PC-3 (cell line): Measurements from ENCODE around the gene PDZD2. TPM values are rescaled to one million over a fixed set of nuclear protein-coding genes. Genes with fewer than 3 reads are reported as not detected.

ENCODE experiments used
- ATAC-seq: fragments of 200-7000 bp; cut with Tn5 transposase; 2 replicates; pipeline ENCODE4 v1.9.1; 2020; ENCODE audit warnings: mild to moderate bottlenecking, moderate library complexity
- BruUV-seq: library from RNA; stranded (reverse); fragments of 400-500 nt; replicated peaks from 2 replicates; lab custom pipeline; 2021; lab: Mats Ljungman, UMichigan
- CTCF ChIA-PET: fragments of 300-600 bp; sonication (Branson Sonifier 250); formaldehyde crosslinking; loops from one replicate; lab custom pipeline; 2022; ENCODE audit warnings: antibody characterized with exemption; lab: Charles Lee
- POLR2A ChIA-PET: fragments of 300-600 bp; sonication (Branson Sonifier 250); formaldehyde crosslinking; loops from one replicate; lab custom pipeline; 2022; ENCODE audit warnings: antibody characterized with exemption; ENCODE audit not compliant: unreplicated experiment; lab: Charles Lee
- DNase-seq: peaks from one replicate; pipeline ENCODE4 v3.0.0-alpha.2; 2015
- H2AFZ ChIP-seq: fragments of 300-600 bp; sonication (generic); 2 replicates; pipeline ENCODE4 v1.6.0; 2016; ENCODE audit warnings: antibody characterized with exemption, low read length
- H3F3A ChIP-seq: fragments of 300-600 bp; sonication (generic); one replicate; pipeline ENCODE4 v1.6.0; 2017; ENCODE audit warnings: antibody characterized with exemption, low read length, control low read depth, mild to moderate bottlenecking; ENCODE audit not compliant: unreplicated experiment
- H3K27ac ChIP-seq: fragments of 300-600 bp; sonication (generic); 2 replicates; pipeline ENCODE4 v1.5.1; 2016; ENCODE audit warnings: mild to moderate bottlenecking, low read length
- H3K27me3 ChIP-seq: fragments of 300-600 bp; sonication (generic); 2 replicates; pipeline ENCODE4 v1.6.1; 2016; ENCODE audit warnings: low read length, mixed read lengths
- H3K36me3 ChIP-seq: fragments of 300-600 bp; sonication (generic); 2 replicates; pipeline ENCODE4 v1.6.1; 2016; ENCODE audit warnings: low read depth, mixed run types, low read length, mixed read lengths
- H3K4me1 ChIP-seq: fragments of 300-600 bp; sonication (generic); 2 replicates; pipeline ENCODE4 v1.5.1; 2016; ENCODE audit warnings: low read length; ENCODE audit not compliant: insufficient read depth
- H3K4me2 ChIP-seq: fragments of 300-600 bp; sonication (generic); 2 replicates; pipeline ENCODE4 v1.6.0; 2016; ENCODE audit warnings: low read length
- H3K4me3 ChIP-seq: fragments of 300-600 bp; sonication (generic); 2 replicates; pipeline ENCODE4 v1.5.1; 2016; ENCODE audit warnings: mild to moderate bottlenecking, low read length, mixed read lengths
- H3K79me2 ChIP-seq: fragments of 300-600 bp; sonication (generic); 2 replicates; pipeline ENCODE4 v1.6.1; 2017; ENCODE audit warnings: low read length, mixed read lengths
- H3K9ac ChIP-seq: fragments of 300-600 bp; sonication (generic); 2 replicates; pipeline ENCODE4 v1.6.0; 2016; ENCODE audit warnings: mild to moderate bottlenecking, low read length
- H3K9me2 ChIP-seq: fragments of 300-600 bp; sonication (generic); replicated peaks from 2 replicates; pipeline ENCODE4 v1.6.1; 2016; ENCODE audit warnings: mixed run types, low read length, mixed read lengths
- H3K9me3 ChIP-seq: fragments of 300-600 bp; sonication (generic); 2 replicates; pipeline ENCODE4 v1.6.1; 2016; ENCODE audit warnings: low read length, mixed read lengths
- H4K20me1 ChIP-seq: fragments of 300-600 bp; sonication (generic); 2 replicates; pipeline ENCODE4 v1.6.1; 2016; ENCODE audit warnings: low read length, mixed read lengths
- EZH2 ChIP-seq: fragments of 300-600 bp; sonication (generic); IDR thresholded peaks from one replicate; pipeline ENCODE4 v1.6.1; 2017; ENCODE audit warnings: antibody characterized with exemption, mild to moderate bottlenecking, low read length; ENCODE audit not compliant: unreplicated experiment
- EZH2phosphoT487 ChIP-seq: fragments of 300-600 bp; sonication (generic); IDR thresholded peaks from 2 replicates; pipeline ENCODE4 v1.6.1; 2018; ENCODE audit warnings: mild to moderate bottlenecking, antibody characterized with exemption, low read length, borderline replicate concordance
- intact Hi-C: fragments of 100-400 bp; cut with micrococcal nuclease; formaldehyde crosslinking; loops from 2 replicates; pipeline ENCODE4 v1.9.0; 2023
- total RNA-seq: library from RNA; depleted of rRNA; stranded (reverse); fragments of >200 nt; gene quantifications from 2 replicates; pipeline ENCODE4 v1.2.3, GENCODE V29; 2014
- TF ChIP-seq, protein P1 (sequence below): fragments of 300-600 bp; sonication (generic); conservative IDR thresholded peaks from 2 replicates; pipeline ENCODE4 v1.5.1; 2017; ENCODE audit warnings: antibody characterized with exemption, low read depth, mild to moderate bottlenecking, low read length

PDZD2 gene
- total RNA-seq, 1 experiment from 2014 or later = 2.0 TPM

- POLR2A ChIA-PET = no interaction called here
- H3K9ac ChIP-seq = no peak overlapping the region
- H3K9me3 ChIP-seq = no peaks in the 10 kb centered on the region
- CTCF ChIA-PET = interaction anchor here (0.6 kb wide), 1 partner anchor 491 kb away, joined by 3 read pairs; no protein-coding TSS in a partner anchor
- H3K4me2 ChIP-seq = no peak overlapping the region
- no peak overlapping the region for H2AFZ ChIP-seq
- H3K4me1 ChIP-seq = peaks cover 5% of the 10 kb centered on the region; the same call in 1 of the 2 replicates
- ATAC-seq = peak; percentile 48; the same call in 1 of the 2 replicates
- H4K20me1 ChIP-seq = no peaks in the 10 kb centered on the region
- no peak overlapping the region for H3K4me3 ChIP-seq
- TF ChIP-seq EZH2 (no peak), EZH2phosphoT487 (no peak)
- TF ChIP-seq, protein P1, sequence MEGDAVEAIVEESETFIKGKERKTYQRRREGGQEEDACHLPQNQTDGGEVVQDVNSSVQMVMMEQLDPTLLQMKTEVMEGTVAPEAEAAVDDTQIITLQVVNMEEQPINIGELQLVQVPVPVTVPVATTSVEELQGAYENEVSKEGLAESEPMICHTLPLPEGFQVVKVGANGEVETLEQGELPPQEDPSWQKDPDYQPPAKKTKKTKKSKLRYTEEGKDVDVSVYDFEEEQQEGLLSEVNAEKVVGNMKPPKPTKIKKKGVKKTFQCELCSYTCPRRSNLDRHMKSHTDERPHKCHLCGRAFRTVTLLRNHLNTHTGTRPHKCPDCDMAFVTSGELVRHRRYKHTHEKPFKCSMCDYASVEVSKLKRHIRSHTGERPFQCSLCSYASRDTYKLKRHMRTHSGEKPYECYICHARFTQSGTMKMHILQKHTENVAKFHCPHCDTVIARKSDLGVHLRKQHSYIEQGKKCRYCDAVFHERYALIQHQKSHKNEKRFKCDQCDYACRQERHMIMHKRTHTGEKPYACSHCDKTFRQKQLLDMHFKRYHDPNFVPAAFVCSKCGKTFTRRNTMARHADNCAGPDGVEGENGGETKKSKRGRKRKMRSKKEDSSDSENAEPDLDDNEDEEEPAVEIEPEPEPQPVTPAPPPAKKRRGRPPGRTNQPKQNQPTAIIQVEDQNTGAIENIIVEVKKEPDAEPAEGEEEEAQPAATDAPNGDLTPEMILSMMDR = peak; percentile 62
- H3K27me3 ChIP-seq = peaks cover 29% of the 10 kb centered on the region
- no peak overlapping the region for H3K27ac ChIP-seq
- no peaks in the 10 kb centered on the region for H3K79me2 ChIP-seq
- BruUV-seq = no TSS peak
- DNase-seq = peak; percentile 59
- intact Hi-C loops = no loop called here
- no peaks in the 10 kb centered on the region for H3F3A ChIP-seq
- H3K36me3 ChIP-seq = no peaks in the 10 kb centered on the region
- no peaks in the 10 kb centered on the region for H3K9me2 ChIP-seq
Observed at GRCh38 chr5:31664566-31664965, 25.6 kb downstream of the PDZD2 start.

DNA sequence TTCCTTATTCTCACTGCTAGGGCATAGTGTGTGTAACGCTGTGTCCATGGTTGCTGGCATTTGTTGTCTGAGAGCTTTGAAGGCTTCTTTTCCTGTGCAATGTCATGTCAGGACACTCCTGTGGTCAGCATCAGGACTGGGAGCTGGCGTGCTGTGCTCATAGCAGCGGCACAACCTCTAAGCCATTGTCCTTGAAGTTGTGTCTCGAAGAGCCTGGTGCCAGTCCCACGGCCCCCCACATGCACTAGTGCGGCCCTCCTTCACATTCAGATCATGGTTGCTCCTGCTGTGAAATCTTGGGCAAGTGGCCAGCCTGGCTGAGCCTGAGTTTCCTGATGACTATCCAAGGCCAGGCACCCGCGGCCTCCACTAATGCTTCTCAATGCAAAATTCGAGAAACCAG is 32.4 kb downstream of the PDZD2 start:
- Histone ChIP-seq H3F3A (no peaks in the 10 kb centered on the region), H3K9me2 (no peaks in the 10 kb centered on the region), H3K9me3 (no peaks in the 10 kb centered on the region), H3K4me1 (no peaks in the 10 kb centered on the region), H3K4me3 (no peak overlapping the region), H4K20me1 (no peaks in the 10 kb centered on the region), H3K27ac (no peak overlapping the region), H3K27me3 (peaks cover 71% of the 10 kb centered on the region), H3K36me3 (no peaks in the 10 kb centered on the region), H2AFZ (no peak overlapping the region), H3K4me2 (no peak overlapping the region), H3K9ac (no peak overlapping the region), H3K79me2 (no peaks in the 10 kb centered on the region)
- DNase-seq (no peak), ATAC-seq (no peak)
- no TSS peak for BruUV-seq
- no peak for TF ChIP-seq EZH2
- TF ChIP-seq, protein P1 = no peak
- TF ChIP-seq EZH2phosphoT487 = no peak
- ChIA-PET CTCF (no interaction called here), POLR2A (no interaction called here)
- intact Hi-C loops = no loop called here

DNA sequence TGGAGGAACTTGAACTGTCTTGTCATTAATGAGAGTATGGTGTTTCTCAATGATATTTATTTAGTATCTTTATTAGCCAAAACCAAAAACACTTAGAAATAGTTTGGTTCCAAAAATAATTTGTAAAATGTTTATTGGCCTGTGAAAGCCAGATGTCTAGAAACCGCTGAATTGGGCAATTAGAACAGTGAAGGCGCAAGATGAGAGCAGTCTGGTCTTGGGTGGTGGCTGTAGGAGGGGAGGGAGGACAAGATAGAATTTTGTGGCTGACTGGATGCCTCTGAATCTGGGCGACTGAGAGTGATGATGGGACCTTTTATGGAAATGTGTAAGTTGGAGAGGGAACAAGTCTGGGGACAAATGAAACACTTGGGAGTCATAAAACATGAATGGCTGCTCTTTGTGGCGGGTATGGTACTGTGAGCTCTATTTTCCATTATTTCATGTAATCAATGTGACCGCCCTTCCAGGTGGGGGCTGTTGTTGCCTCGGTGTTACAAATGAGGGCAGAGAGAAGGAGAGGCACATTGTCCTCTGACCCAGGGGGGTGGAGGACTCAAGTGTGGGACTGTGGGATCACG is 35.5 kb downstream of the PDZD2 start:
- intact Hi-C loops = no loop called here
- H3K27ac ChIP-seq = no peak overlapping the region
- H3K9me3 ChIP-seq = no peaks in the 10 kb centered on the region
- BruUV-seq = no TSS peak
- H3K79me2 ChIP-seq = no peaks in the 10 kb centered on the region
- TF ChIP-seq EZH2 (no peak), EZH2phosphoT487 (no peak)
- TF ChIP-seq, protein P1 = no peak
- H3F3A ChIP-seq = no peaks in the 10 kb centered on the region
- no peaks in the 10 kb centered on the region for H4K20me1 ChIP-seq
- ATAC-seq (no peak), DNase-seq (no peak)
- no peaks in the 10 kb centered on the region for H3K36me3 ChIP-seq
- no peak overlapping the region for H3K4me3 ChIP-seq
- H3K4me1 ChIP-seq = no peaks in the 10 kb centered on the region
- no peak overlapping the region for H2AFZ ChIP-seq
- CTCF ChIA-PET = no interaction called here
- no peak overlapping the region for H3K4me2 ChIP-seq
- POLR2A ChIA-PET = no interaction called here
- no peaks in the 10 kb centered on the region for H3K9me2 ChIP-seq
- no peak overlapping the region for H3K9ac ChIP-seq
- H3K27me3 ChIP-seq = peaks cover 63% of the 10 kb centered on the region
